Measurements from ENCODE around the gene HTATSF1. TPM values are rescaled to one million over a fixed set of nuclear protein-coding genes. Genes with fewer than 3 reads are reported as not detected.

The HTATSF1 gene
- total RNA-seq, 2 experiments from 2014 or later, result 63.7 to 64.1 TPM

- H3K36me3 Mint-ChIP-seq (ENCODE audit: low read depth), result no peaks in the 10 kb centered on the region
- H3K27ac Mint-ChIP-seq, result no peak overlapping the region
- peaks cover 2% of the 10 kb centered on the region for H3K4me1 Mint-ChIP-seq
- CTCF ChIA-PET, result no interaction called here
- DNase-seq, result no peak
- H3K27me3 Mint-ChIP-seq, result peaks cover 3% of the 10 kb centered on the region
- H3K9me3 Mint-ChIP-seq, result no peaks in the 10 kb centered on the region
- no peak overlapping the region for H3K4me3 Mint-ChIP-seq
- POLR2A ChIA-PET, result no interaction called here
Measured at GRCh38 chrX:136528645-136529315, 31.4 kb downstream of the HTATSF1 start.

- no peaks in the 10 kb centered on the region for H3K9me3 Mint-ChIP-seq
- H3K36me3 Mint-ChIP-seq (ENCODE audit: low read depth), result no peaks in the 10 kb centered on the region
- no peak overlapping the region for H3K27ac Mint-ChIP-seq
- peaks cover 2% of the 10 kb centered on the region for H3K4me1 Mint-ChIP-seq
- no peak overlapping the region for H3K4me3 Mint-ChIP-seq
- POLR2A ChIA-PET, result no interaction called here
- DNase-seq, result no peak
- CTCF ChIA-PET, result no interaction called here
- H3K27me3 Mint-ChIP-seq, result peaks cover 3% of the 10 kb centered on the region
Measured at GRCh38 chrX:136529795-136530194, 32.4 kb downstream of the HTATSF1 start.

GRCh38 chrX:136531951-136532350 lies 34.6 kb downstream of the HTATSF1 start, which contains the start of gene VGLL1:
Gene VGLL1 (plus strand): TSS chrX:136532215. CDS start chrX:136536021, 3,806 bp downstream.
- ChIA-PET POLR2A (no interaction called here), CTCF (no interaction called here)
- Mint-ChIP-seq H3K9me3 (no peaks in the 10 kb centered on the region), H3K4me1 (peaks cover 2% of the 10 kb centered on the region), H3K27me3 (peaks cover 3% of the 10 kb centered on the region), H3K4me3 (no peak within 1 kb of the TSS), H3K27ac (no peak within 1 kb of the TSS), H3K36me3 (ENCODE audit: low read depth) (no peaks in the 10 kb centered on the region)
- no peak for DNase-seq

- Mint-ChIP-seq H3K4me1 (peaks cover 6% of the 10 kb centered on the region), H3K27ac (no peak overlapping the region), H3K9me3 (no peaks in the 10 kb centered on the region), H3K4me3 (no peak overlapping the region), H3K27me3 (peaks cover 3% of the 10 kb centered on the region), H3K36me3 (ENCODE audit: low read depth) (peaks cover 1% of the 10 kb centered on the region)
- no peak for DNase-seq
- POLR2A ChIA-PET, result interaction anchor here (1.3 kb wide), 1 partner anchor 102 kb away, joined by 3 read pairs; no protein-coding TSS in a partner anchor
- CTCF ChIA-PET, result no interaction called here
Measured at GRCh38 chrX:136534131-136534530, 36.7 kb downstream of the HTATSF1 start.

- POLR2A ChIA-PET, result no interaction called here
- H3K36me3 Mint-ChIP-seq (ENCODE audit: low read depth), result peaks cover 3% of the 10 kb centered on the region
- H3K4me1 Mint-ChIP-seq, result peaks cover 11% of the 10 kb centered on the region
- DNase-seq, result no peak
- no peak overlapping the region for H3K4me3 Mint-ChIP-seq
- CTCF ChIA-PET, result no interaction called here
- no peak overlapping the region for H3K27ac Mint-ChIP-seq
- H3K27me3 Mint-ChIP-seq, result peaks cover 3% of the 10 kb centered on the region
- peaks cover 2% of the 10 kb centered on the region for H3K9me3 Mint-ChIP-seq
Measured at GRCh38 chrX:136538811-136539210, 41.4 kb downstream of the HTATSF1 start.

- H3K4me1 Mint-ChIP-seq, result peaks cover 18% of the 10 kb centered on the region
- no peak overlapping the region for H3K4me3 Mint-ChIP-seq
- peaks cover 3% of the 10 kb centered on the region for H3K27me3 Mint-ChIP-seq
- H3K27ac Mint-ChIP-seq, result no peak overlapping the region
- no peak for DNase-seq
- peaks cover 2% of the 10 kb centered on the region for H3K9me3 Mint-ChIP-seq
- ChIA-PET POLR2A (no interaction called here), CTCF (interaction anchor here (1.2 kb wide), 1 partner anchor 37 kb away, joined by 3 read pairs; no protein-coding TSS in a partner anchor)
- H3K36me3 Mint-ChIP-seq (ENCODE audit: low read depth), result peaks cover 3% of the 10 kb centered on the region
Measured at GRCh38 chrX:136540226-136540625, 42.8 kb downstream of the HTATSF1 start.

- Mint-ChIP-seq H3K4me3 (no peak overlapping the region), H3K27me3 (peaks cover 3% of the 10 kb centered on the region), H3K9me3 (peaks cover 2% of the 10 kb centered on the region), H3K4me1 (peaks cover 29% of the 10 kb centered on the region), H3K36me3 (ENCODE audit: low read depth) (peaks cover 9% of the 10 kb centered on the region), H3K27ac (no peak overlapping the region)
- CTCF ChIA-PET, result no interaction called here
- POLR2A ChIA-PET, result no interaction called here
- no peak for DNase-seq
Measured at GRCh38 chrX:136541294-136541693, 43.9 kb downstream of the HTATSF1 start.

GRCh38 chrX:136542281-136542680 lies 44.9 kb downstream of the HTATSF1 start:
- peaks cover 39% of the 10 kb centered on the region for H3K4me1 Mint-ChIP-seq
- peaks cover 9% of the 10 kb centered on the region for H3K36me3 Mint-ChIP-seq (ENCODE audit: low read depth)
- H3K9me3 Mint-ChIP-seq, result peaks cover 2% of the 10 kb centered on the region
- H3K27ac Mint-ChIP-seq, result no peak overlapping the region
- ChIA-PET CTCF (no interaction called here), POLR2A (no interaction called here)
- DNase-seq, result no peak
- H3K4me3 Mint-ChIP-seq, result no peak overlapping the region
- peaks cover 3% of the 10 kb centered on the region for H3K27me3 Mint-ChIP-seq

- Mint-ChIP-seq H3K27me3 (no peaks in the 10 kb centered on the region), H3K4me3 (no peak overlapping the region), H3K9me3 (no peaks in the 10 kb centered on the region), H3K27ac (peak overlapping the region; percentile 86), H3K36me3 (ENCODE audit: low read depth) (peaks cover 9% of the 10 kb centered on the region), H3K4me1 (peaks cover 38% of the 10 kb centered on the region)
- peak; percentile 58 for DNase-seq
- ChIA-PET POLR2A (interaction anchor here (2.7 kb wide), 1 partner anchor 50 kb away, joined by 8 read pairs; no protein-coding TSS in a partner anchor), CTCF (no interaction called here)
Measured at GRCh38 chrX:136546371-136546781, 49.0 kb downstream of the HTATSF1 start.

- Mint-ChIP-seq H3K4me3 (no peak overlapping the region), H3K36me3 (ENCODE audit: low read depth) (peaks cover 9% of the 10 kb centered on the region), H3K27me3 (no peaks in the 10 kb centered on the region), H3K4me1 (peaks cover 36% of the 10 kb centered on the region), H3K27ac (no peak overlapping the region), H3K9me3 (no peaks in the 10 kb centered on the region)
- no peak for DNase-seq
- ChIA-PET CTCF (no interaction called here), POLR2A (no interaction called here)
Measured at GRCh38 chrX:136549226-136549625, 51.8 kb downstream of the HTATSF1 start.

GRCh38 chrX:136551410-136551809 lies 54.0 kb downstream of the HTATSF1 start:
- no peaks in the 10 kb centered on the region for H3K9me3 Mint-ChIP-seq
- peaks cover 17% of the 10 kb centered on the region for H3K4me1 Mint-ChIP-seq
- no peaks in the 10 kb centered on the region for H3K27me3 Mint-ChIP-seq
- no peak overlapping the region for H3K4me3 Mint-ChIP-seq
- no peak overlapping the region for H3K27ac Mint-ChIP-seq
- CTCF ChIA-PET, result no interaction called here
- H3K36me3 Mint-ChIP-seq (ENCODE audit: low read depth), result peaks cover 3% of the 10 kb centered on the region
- POLR2A ChIA-PET, result no interaction called here
- DNase-seq, result no peak

- Mint-ChIP-seq H3K36me3 (ENCODE audit: low read depth) (no peaks in the 10 kb centered on the region), H3K4me1 (no peaks in the 10 kb centered on the region), H3K27me3 (peaks cover 4% of the 10 kb centered on the region), H3K9me3 (no peaks in the 10 kb centered on the region), H3K27ac (no peak overlapping the region), H3K4me3 (no peak overlapping the region)
- ChIA-PET POLR2A (no interaction called here), CTCF (no interaction called here)
- no peak for DNase-seq
Measured at GRCh38 chrX:136555694-136556093, 58.3 kb downstream of the HTATSF1 start.

All from activated CD4-positive, alpha-beta memory T cell treated with anti-CD3 and anti-CD28 coated beads, Interleukin-2, amount 10 ng/mL, durations not matched to agents 7 days and 5 days (primary cell).